NOMO-1 treated with dmso at 0.1 percent for 144 hours (cell line): ENCODE results near the gene COG4.
A peak's percentile ranks its signal among the peaks of the same experiment; 100 is the strongest.

Experiments
- DNase-seq: peaks from one replicate; lab custom pipeline; 2025; ENCODE audit not compliant: unreplicated experiment; lab: John Stamatoyannopoulos, UW

The COG4 gene

GRCh38 chr16:70434484-70435260, 88.7 kb downstream of the COG4 start:
- no peak for DNase-seq

GRCh38 chr16:70433458-70434103, 89.8 kb downstream of the COG4 start:
- no peak for DNase-seq

DNA sequence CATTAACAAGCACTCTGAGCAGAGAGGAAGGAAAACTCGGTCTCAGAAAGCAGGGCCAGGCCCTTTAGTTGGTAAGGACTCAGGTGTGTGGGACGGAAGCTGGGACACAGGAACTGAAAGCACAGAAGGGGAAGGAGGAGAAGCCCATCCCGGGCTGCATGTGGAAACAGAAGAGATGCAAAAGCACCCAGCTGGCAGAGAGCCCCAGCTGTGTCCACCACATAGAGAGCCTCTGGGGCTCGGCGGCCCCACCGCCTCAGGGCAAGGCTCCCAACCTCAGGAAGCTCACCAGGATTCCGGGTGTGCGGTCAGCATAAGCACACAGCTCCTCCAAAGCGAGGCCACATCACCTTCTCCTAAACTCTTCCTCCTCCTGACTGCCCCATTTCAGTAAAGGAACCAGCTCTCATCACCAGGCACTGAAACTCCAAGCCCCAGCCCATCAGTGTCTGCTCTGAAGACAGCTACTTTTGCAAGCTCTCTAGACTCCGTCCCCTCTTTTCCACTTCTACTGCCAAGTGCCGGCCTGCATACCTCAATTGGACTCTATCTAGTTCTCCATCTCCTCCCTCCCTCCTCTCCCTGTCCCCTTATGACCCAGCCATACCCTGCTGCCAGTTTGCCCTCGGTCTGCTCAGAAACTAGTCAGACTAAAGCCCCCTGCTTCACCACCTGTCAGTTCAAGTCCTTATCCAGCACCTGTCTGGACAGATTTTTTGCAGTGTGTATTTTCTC, 90.5 kb downstream of the COG4 start:
- DNase-seq = peak; percentile 49

DNA sequence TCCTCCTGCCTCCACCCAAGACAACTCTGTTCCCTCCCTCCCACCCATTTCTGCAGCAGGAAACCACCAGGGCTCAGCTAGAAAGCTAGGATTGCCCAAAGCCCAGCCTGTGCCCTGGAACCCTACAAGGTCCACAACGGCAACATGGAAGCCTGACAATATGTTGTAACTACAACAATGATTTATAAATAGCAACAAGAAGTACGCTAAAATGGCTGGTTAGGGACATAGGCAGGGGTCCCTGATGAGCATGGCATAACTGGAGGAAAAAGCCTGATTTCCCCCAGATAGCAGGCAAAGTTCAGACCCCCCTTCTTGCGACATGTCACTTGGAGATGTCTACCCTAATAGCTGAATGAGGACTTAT, 91.0 kb downstream of the COG4 start:
- DNase-seq = no peak

- peak; percentile 81 for DNase-seq
These were observed 92.5 kb downstream of the COG4 start for GRCh38 chr16:70430667-70431536.
